Keratinocyte (primary cell): ENCODE results near the gene OR8B12.

Source experiments
- EZH2 ChIP-seq: IDR thresholded peaks from one replicate; pipeline ENCODE4 v1.6.1; 2012; ENCODE audit warnings: inconsistent platforms, mild to moderate bottlenecking, low read length, moderate library complexity
- TF ChIP-seq, protein P1 (sequence below), 3 experiments: IDR thresholded peaks in 1 of 3; conservative IDR thresholded peaks in 1 of 3; optimal IDR thresholded peaks in 1 of 3; 2 replicates in 2 of 3; 3 replicates in 1 of 3; pipeline versions ENCODE3 to v1.5.1; 2011; ENCODE audit warnings: low read length in 3 of 3, mild to moderate bottlenecking in 3 of 3, moderate library complexity in 2 of 3, control low read depth in 1 of 3, inconsistent platforms in 1 of 3; ENCODE audit not compliant: insufficient read depth in 2 of 3; ENCODE audit errors: extremely low read depth in 1 of 3

DNA sequence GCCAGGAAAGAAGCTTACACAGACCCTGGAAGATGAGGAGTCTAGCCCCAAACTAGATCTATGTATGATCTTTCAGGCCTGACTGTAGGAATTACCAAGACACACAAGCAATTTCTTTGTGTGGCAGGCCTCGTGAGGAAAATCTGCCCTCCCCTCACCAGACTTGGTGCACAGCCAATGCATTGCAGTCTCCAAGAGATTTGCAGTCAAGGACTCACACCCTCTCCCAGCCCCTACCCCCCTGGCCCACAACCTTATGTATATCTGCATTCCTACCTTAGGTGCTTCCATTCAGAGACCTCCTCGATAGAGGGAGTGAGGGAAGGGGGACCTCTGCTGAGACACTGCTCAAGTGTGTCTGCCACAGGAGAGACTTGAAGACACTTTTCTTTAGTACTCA lies 9.8 kb downstream of the OR8B12 start:
- TF ChIP-seq, protein P1, sequence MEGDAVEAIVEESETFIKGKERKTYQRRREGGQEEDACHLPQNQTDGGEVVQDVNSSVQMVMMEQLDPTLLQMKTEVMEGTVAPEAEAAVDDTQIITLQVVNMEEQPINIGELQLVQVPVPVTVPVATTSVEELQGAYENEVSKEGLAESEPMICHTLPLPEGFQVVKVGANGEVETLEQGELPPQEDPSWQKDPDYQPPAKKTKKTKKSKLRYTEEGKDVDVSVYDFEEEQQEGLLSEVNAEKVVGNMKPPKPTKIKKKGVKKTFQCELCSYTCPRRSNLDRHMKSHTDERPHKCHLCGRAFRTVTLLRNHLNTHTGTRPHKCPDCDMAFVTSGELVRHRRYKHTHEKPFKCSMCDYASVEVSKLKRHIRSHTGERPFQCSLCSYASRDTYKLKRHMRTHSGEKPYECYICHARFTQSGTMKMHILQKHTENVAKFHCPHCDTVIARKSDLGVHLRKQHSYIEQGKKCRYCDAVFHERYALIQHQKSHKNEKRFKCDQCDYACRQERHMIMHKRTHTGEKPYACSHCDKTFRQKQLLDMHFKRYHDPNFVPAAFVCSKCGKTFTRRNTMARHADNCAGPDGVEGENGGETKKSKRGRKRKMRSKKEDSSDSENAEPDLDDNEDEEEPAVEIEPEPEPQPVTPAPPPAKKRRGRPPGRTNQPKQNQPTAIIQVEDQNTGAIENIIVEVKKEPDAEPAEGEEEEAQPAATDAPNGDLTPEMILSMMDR (optimal IDR thresholded peaks at IDR 0.05 in 1 of 3, IDR thresholded peaks at IDR 0.05 in 1 of 3, conservative IDR thresholded peaks at IDR 0.05 in 1 of 3; ENCODE audit: extremely low read depth in 1 of 3, insufficient read depth in 2 of 3, low read length in 3 of 3) = no peak
- TF ChIP-seq EZH2 = no peak
